Occipital lobe (tissue), 2 donors: ENCODE data around the gene CPNE4. TPM values are rescaled to one million over a fixed set of nuclear protein-coding genes. Genes with fewer than 3 reads are reported as not detected.

Experiments used
- DNase-seq: peaks from one replicate; lab custom pipeline; 2025; lab: John Stamatoyannopoulos, UW
- total RNA-seq: library from RNA; depleted of rRNA; stranded (reverse); fragments of >200 nt; gene quantifications from one replicate; pipeline ENCODE4 v1.2.3, GENCODE V29; 2014

The CPNE4 gene
- total RNA-seq, 1 donor from 2014 or later: 3.4 TPM

- DNase-seq: no peak
Observed at GRCh38 chr3:131797776-131798175, 237.0 kb downstream of the CPNE4 start.

- DNase-seq: peak; percentile 20
Observed at GRCh38 chr3:131796558-131797198, 238.1 kb downstream of the CPNE4 start.

- DNase-seq: no peak
Observed at GRCh38 chr3:131796111-131796510, 238.7 kb downstream of the CPNE4 start.

- DNase-seq: no peak
Observed at GRCh38 chr3:131795390-131796090, 239.3 kb downstream of the CPNE4 start.

GRCh38 chr3:131794766-131795388, 239.9 kb downstream of the CPNE4 start:
- peak; percentile 7 for DNase-seq

- DNase-seq: no peak
Observed at GRCh38 chr3:131793870-131794269, 240.9 kb downstream of the CPNE4 start.

- no peak for DNase-seq
Observed at GRCh38 chr3:131789188-131789587, 245.6 kb downstream of the CPNE4 start.

- DNase-seq: no peak
Observed at GRCh38 chr3:131786386-131786785, 248.4 kb downstream of the CPNE4 start.

- no peak for DNase-seq
Observed at GRCh38 chr3:131782751-131783150, 252.1 kb downstream of the CPNE4 start.

GRCh38 chr3:131778526-131778925, 256.3 kb downstream of the CPNE4 start:
- DNase-seq: no peak

- no peak for DNase-seq
Observed at GRCh38 chr3:131775650-131776049, 259.2 kb downstream of the CPNE4 start.

- DNase-seq: no peak
Observed at GRCh38 chr3:131772269-131773026, 262.4 kb downstream of the CPNE4 start.

GRCh38 chr3:131762981-131763564, 271.7 kb downstream of the CPNE4 start:
- DNase-seq: no peak

GRCh38 chr3:131756405-131756804, 278.4 kb downstream of the CPNE4 start:
- no peak for DNase-seq

GRCh38 chr3:131755380-131755779, 279.4 kb downstream of the CPNE4 start:
- no peak for DNase-seq

- no peak for DNase-seq
Observed at GRCh38 chr3:131750256-131750655, 284.6 kb downstream of the CPNE4 start.

- DNase-seq: no peak
Observed at GRCh38 chr3:131749826-131750225, 285.0 kb downstream of the CPNE4 start.

GRCh38 chr3:131747466-131747865, 287.3 kb downstream of the CPNE4 start:
- DNase-seq: no peak

GRCh38 chr3:131744765-131745164, 290.0 kb downstream of the CPNE4 start:
- DNase-seq: no peak

GRCh38 chr3:131743126-131743525, 291.7 kb downstream of the CPNE4 start:
- DNase-seq: no peak

- DNase-seq: no peak
Observed at GRCh38 chr3:131739211-131739610, 295.6 kb downstream of the CPNE4 start.

GRCh38 chr3:131738095-131738494, 296.7 kb downstream of the CPNE4 start:
- no peak for DNase-seq
